Measurements from ENCODE around the gene SLPI. TPM values are rescaled to one million over a fixed set of nuclear protein-coding genes. Genes with fewer than 3 reads are reported as not detected.

The SLPI gene
- 52.0 TPM for total RNA-seq

- DNase-seq = no peak
These were observed at the start of gene SLPI for GRCh38 chr20:45254383-45255262. Gene SLPI (minus strand): TSS chr20:45254564. CDS start chr20:45254543, 21 bp downstream.

GRCh38 chr20:45303586-45304463 lies 49.5 kb upstream of the SLPI start:
- DNase-seq = no peak

- no peak for DNase-seq
These were observed 47.5 kb upstream of the SLPI start for GRCh38 chr20:45301824-45302271.

GRCh38 chr20:45300961-45301360 lies 46.6 kb upstream of the SLPI start:
- DNase-seq = no peak

- no peak for DNase-seq
These were observed 45.4 kb upstream of the SLPI start for GRCh38 chr20:45299786-45300185.

GRCh38 chr20:45297786-45298497 lies 43.6 kb upstream of the SLPI start:
- no peak for DNase-seq

GRCh38 chr20:45294659-45295058 lies 40.3 kb upstream of the SLPI start:
- DNase-seq = no peak

GRCh38 chr20:45294003-45294368 lies 39.6 kb upstream of the SLPI start:
- DNase-seq = no peak

GRCh38 chr20:45293041-45294002 lies 39.0 kb upstream of the SLPI start:
- peak; percentile 30 for DNase-seq

- no peak for DNase-seq
These were observed 38.0 kb upstream of the SLPI start for GRCh38 chr20:45292343-45292742.

GRCh38 chr20:45291526-45291925 lies 37.2 kb upstream of the SLPI start:
- no peak for DNase-seq

GRCh38 chr20:45290677-45291355 lies 36.5 kb upstream of the SLPI start:
- DNase-seq = peak; percentile 40

- no peak for DNase-seq
These were observed 35.7 kb upstream of the SLPI start for GRCh38 chr20:45289942-45290676.

GRCh38 chr20:45288860-45289259 lies 34.5 kb upstream of the SLPI start:
- DNase-seq = no peak

GRCh38 chr20:45288376-45288775 lies 34.0 kb upstream of the SLPI start:
- no peak for DNase-seq

- no peak for DNase-seq
These were observed 29.2 kb upstream of the SLPI start for GRCh38 chr20:45283551-45284057.

GRCh38 chr20:45282700-45283550 lies 28.6 kb upstream of the SLPI start:
- no peak for DNase-seq

GRCh38 chr20:45279992-45280391 lies 25.6 kb upstream of the SLPI start:
- DNase-seq = no peak

- DNase-seq = no peak
These were observed 21.0 kb upstream of the SLPI start for GRCh38 chr20:45275338-45275737.

Measured in skin of body (tissue), 2 donors.